ENCODE data around the gene PDE5A.

PDE5A gene

GRCh38 chr4:119628281-119629141 is at the start of gene PDE5A:
TSS of gene PDE5A (minus strand) at chr4:119628804. CDS start at chr4:119628671, 133 bp downstream.
- Histone ChIP-seq H3K36me3 (ENCODE audit: control insufficient read depth, low read depth, low read length) (no peaks in the 10 kb centered on the region), H3K27me3 (ENCODE audit: control insufficient read depth, insufficient read depth, low read length) (peaks cover 19% of the 10 kb centered on the region), H3K9ac (ENCODE audit: low read length) (peak within 1 kb of the TSS; percentile 85), H3K4me1 (ENCODE audit: control insufficient read depth, low read depth, low read length) (peaks cover 11% of the 10 kb centered on the region), H3K4me3 (ENCODE audit: low read length) (peak within 1 kb of the TSS; percentile 96), H3K27ac (ENCODE audit: low read length) (no peak within 1 kb of the TSS), H3K9me3 (ENCODE audit: control insufficient read depth, low read depth, low read length) (no peaks in the 10 kb centered on the region)

DNA sequence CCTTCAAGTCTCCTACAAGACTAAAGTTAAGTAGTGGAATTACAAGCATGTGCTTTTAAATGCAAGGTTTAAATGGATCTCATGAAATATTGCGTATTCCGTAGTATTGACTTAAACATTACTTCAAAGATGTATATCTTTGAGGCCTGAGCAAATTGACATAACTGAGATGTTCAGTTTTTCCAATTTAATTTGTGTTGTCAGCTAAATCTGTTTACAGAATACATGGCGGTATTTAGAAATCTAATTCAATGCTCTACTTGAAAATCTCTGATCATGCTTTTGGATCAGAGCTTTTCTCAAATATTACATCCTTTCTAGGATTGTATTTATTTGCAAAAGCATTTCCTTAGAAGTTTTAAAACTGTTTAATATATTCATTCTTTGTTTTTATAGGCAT is 47.5 kb upstream of the PDE5A start:
- Histone ChIP-seq H3K9me3 (ENCODE audit: control insufficient read depth, low read depth, low read length) (no peaks in the 10 kb centered on the region), H3K36me3 (ENCODE audit: control insufficient read depth, low read depth, low read length) (no peaks in the 10 kb centered on the region), H3K4me3 (ENCODE audit: low read length) (no peak overlapping the region), H3K9ac (ENCODE audit: low read length) (no peak overlapping the region), H3K27ac (ENCODE audit: low read length) (no peak overlapping the region), H3K4me1 (ENCODE audit: control insufficient read depth, low read depth, low read length) (peaks cover 19% of the 10 kb centered on the region), H3K27me3 (ENCODE audit: control insufficient read depth, insufficient read depth, low read length) (no peaks in the 10 kb centered on the region)

DNA sequence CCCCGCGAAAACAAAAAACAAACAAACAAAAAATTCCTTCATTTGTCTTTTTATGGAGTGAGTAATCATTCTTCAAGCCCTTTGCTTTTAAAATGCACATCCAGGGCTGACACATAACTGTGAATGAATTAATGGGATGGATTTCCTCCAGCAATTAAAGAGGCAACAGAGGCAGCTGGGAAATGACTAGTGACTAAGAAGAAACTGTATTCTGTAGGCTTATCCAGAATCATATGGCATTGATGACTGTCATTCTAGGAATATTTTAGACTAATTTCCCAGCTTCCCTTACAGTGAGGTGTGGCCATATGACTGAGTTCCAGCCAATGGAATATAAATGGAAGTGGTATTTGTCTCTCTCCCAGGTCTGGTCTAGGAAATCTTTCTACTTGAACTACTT is 46.8 kb upstream of the PDE5A start:
- Histone ChIP-seq H3K9me3 (ENCODE audit: control insufficient read depth, low read depth, low read length) (no peaks in the 10 kb centered on the region), H3K27ac (ENCODE audit: low read length) (no peak overlapping the region), H3K4me3 (ENCODE audit: low read length) (no peak overlapping the region), H3K9ac (ENCODE audit: low read length) (no peak overlapping the region), H3K36me3 (ENCODE audit: control insufficient read depth, low read depth, low read length) (no peaks in the 10 kb centered on the region), H3K27me3 (ENCODE audit: control insufficient read depth, insufficient read depth, low read length) (no peaks in the 10 kb centered on the region), H3K4me1 (ENCODE audit: control insufficient read depth, low read depth, low read length) (peaks cover 19% of the 10 kb centered on the region)

DNA sequence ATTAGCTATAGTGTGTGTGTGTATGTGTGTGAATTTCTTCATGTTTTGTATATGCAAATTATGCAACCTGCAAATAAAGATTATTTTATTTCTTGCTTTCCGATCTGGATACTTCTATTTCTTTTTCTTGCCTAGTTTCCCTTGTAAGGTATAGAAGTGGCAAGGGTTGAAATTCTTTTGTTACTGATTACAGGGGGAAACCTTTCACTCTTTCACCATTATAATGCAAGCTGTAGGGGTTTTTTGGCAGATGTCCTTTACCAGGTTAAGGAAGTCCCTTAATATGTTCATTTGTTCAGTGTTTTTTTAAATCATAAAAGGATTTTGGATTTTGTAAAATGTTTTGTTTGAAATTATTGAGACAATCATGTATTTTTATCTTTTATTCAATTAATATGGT is 44.3 kb upstream of the PDE5A start:
- Histone ChIP-seq H3K27ac (ENCODE audit: low read length) (no peak overlapping the region), H3K27me3 (ENCODE audit: control insufficient read depth, insufficient read depth, low read length) (no peaks in the 10 kb centered on the region), H3K36me3 (ENCODE audit: control insufficient read depth, low read depth, low read length) (no peaks in the 10 kb centered on the region), H3K4me3 (ENCODE audit: low read length) (no peak overlapping the region), H3K9ac (ENCODE audit: low read length) (no peak overlapping the region), H3K4me1 (ENCODE audit: control insufficient read depth, low read depth, low read length) (peaks cover 26% of the 10 kb centered on the region), H3K9me3 (ENCODE audit: control insufficient read depth, low read depth, low read length) (no peaks in the 10 kb centered on the region)

DNA sequence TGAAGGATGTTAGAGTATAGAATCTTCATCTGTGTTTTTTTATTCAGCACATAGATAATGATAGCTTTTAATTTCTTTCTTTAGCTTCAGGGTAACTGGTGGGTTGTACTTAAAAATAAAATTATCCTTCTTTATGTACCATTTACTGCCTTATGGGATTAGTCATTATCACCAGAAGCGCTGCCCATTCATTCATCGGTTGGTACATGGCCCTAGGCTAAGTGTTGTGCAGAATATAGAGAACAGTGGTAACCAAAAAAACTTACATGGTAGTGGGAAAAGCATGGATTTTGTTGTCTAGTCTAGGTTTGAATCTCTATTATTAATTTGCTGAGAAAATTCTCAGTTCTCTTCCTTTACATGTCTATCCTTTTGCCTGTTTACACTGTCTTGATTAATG is 43.5 kb upstream of the PDE5A start:
- no peak overlapping the region for H3K9ac ChIP-seq (ENCODE audit: low read length)
- H3K27me3 ChIP-seq (ENCODE audit: control insufficient read depth, insufficient read depth, low read length), result no peaks in the 10 kb centered on the region
- H3K27ac ChIP-seq (ENCODE audit: low read length), result no peak overlapping the region
- no peaks in the 10 kb centered on the region for H3K9me3 ChIP-seq (ENCODE audit: control insufficient read depth, low read depth, low read length)
- no peaks in the 10 kb centered on the region for H3K36me3 ChIP-seq (ENCODE audit: control insufficient read depth, low read depth, low read length)
- no peak overlapping the region for H3K4me3 ChIP-seq (ENCODE audit: low read length)
- H3K4me1 ChIP-seq (ENCODE audit: control insufficient read depth, low read depth, low read length), result peaks cover 30% of the 10 kb centered on the region

- Histone ChIP-seq H3K36me3 (ENCODE audit: control insufficient read depth, low read depth, low read length) (no peaks in the 10 kb centered on the region), H3K27ac (ENCODE audit: low read length) (no peak overlapping the region), H3K9ac (ENCODE audit: low read length) (no peak overlapping the region), H3K4me3 (ENCODE audit: low read length) (no peak overlapping the region), H3K9me3 (ENCODE audit: control insufficient read depth, low read depth, low read length) (no peaks in the 10 kb centered on the region), H3K27me3 (ENCODE audit: control insufficient read depth, insufficient read depth, low read length) (no peaks in the 10 kb centered on the region), H3K4me1 (ENCODE audit: control insufficient read depth, low read depth, low read length) (peaks cover 30% of the 10 kb centered on the region)
Observed at GRCh38 chr4:119671205-119671604, 42.6 kb upstream of the PDE5A start.

- Histone ChIP-seq H3K9ac (ENCODE audit: low read length) (no peak overlapping the region), H3K36me3 (ENCODE audit: control insufficient read depth, low read depth, low read length) (no peaks in the 10 kb centered on the region), H3K27me3 (ENCODE audit: control insufficient read depth, insufficient read depth, low read length) (no peaks in the 10 kb centered on the region), H3K9me3 (ENCODE audit: control insufficient read depth, low read depth, low read length) (no peaks in the 10 kb centered on the region), H3K4me1 (ENCODE audit: control insufficient read depth, low read depth, low read length) (peaks cover 25% of the 10 kb centered on the region), H3K4me3 (ENCODE audit: low read length) (no peak overlapping the region), H3K27ac (ENCODE audit: low read length) (no peak overlapping the region)
Observed at GRCh38 chr4:119667802-119668201, 39.2 kb upstream of the PDE5A start.

DNA sequence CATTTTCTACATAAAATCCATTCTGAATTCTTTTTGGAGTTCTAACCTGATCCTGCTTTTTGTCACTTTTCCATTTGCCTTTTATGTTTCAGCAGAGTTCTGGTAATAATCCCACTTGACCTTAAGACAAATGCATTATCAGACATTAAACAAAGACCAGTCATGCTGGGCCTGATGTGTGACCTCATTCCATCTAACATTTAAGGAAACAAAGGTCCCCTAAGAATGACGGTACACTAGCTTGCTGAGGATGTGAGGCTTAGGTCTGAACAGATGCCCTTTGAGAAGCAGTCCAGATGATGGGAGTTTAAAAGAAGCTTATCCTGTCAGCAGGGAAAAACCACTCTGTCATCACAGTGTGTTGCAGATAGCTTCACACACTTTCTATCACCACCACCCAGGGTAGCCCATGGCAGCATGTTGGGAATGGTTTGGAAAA is 38.1 kb upstream of the PDE5A start:
- no peaks in the 10 kb centered on the region for H3K9me3 ChIP-seq (ENCODE audit: control insufficient read depth, low read depth, low read length)
- H3K9ac ChIP-seq (ENCODE audit: low read length), result no peak overlapping the region
- no peak overlapping the region for H3K4me3 ChIP-seq (ENCODE audit: low read length)
- H3K27ac ChIP-seq (ENCODE audit: low read length), result no peak overlapping the region
- H3K27me3 ChIP-seq (ENCODE audit: control insufficient read depth, insufficient read depth, low read length), result no peaks in the 10 kb centered on the region
- no peaks in the 10 kb centered on the region for H3K36me3 ChIP-seq (ENCODE audit: control insufficient read depth, low read depth, low read length)
- peaks cover 18% of the 10 kb centered on the region for H3K4me1 ChIP-seq (ENCODE audit: control insufficient read depth, low read depth, low read length)

- Histone ChIP-seq H3K4me1 (ENCODE audit: control insufficient read depth, low read depth, low read length) (peaks cover 14% of the 10 kb centered on the region), H3K9me3 (ENCODE audit: control insufficient read depth, low read depth, low read length) (no peaks in the 10 kb centered on the region), H3K4me3 (ENCODE audit: low read length) (no peak overlapping the region), H3K27me3 (ENCODE audit: control insufficient read depth, insufficient read depth, low read length) (no peaks in the 10 kb centered on the region), H3K9ac (ENCODE audit: low read length) (no peak overlapping the region), H3K36me3 (ENCODE audit: control insufficient read depth, low read depth, low read length) (no peaks in the 10 kb centered on the region), H3K27ac (ENCODE audit: low read length) (no peak overlapping the region)
Observed at GRCh38 chr4:119665752-119666151, 37.1 kb upstream of the PDE5A start.

- H3K36me3 ChIP-seq (ENCODE audit: control insufficient read depth, low read depth, low read length), result no peaks in the 10 kb centered on the region
- H3K9me3 ChIP-seq (ENCODE audit: control insufficient read depth, low read depth, low read length), result no peaks in the 10 kb centered on the region
- no peak overlapping the region for H3K27ac ChIP-seq (ENCODE audit: low read length)
- H3K27me3 ChIP-seq (ENCODE audit: control insufficient read depth, insufficient read depth, low read length), result no peaks in the 10 kb centered on the region
- no peak overlapping the region for H3K9ac ChIP-seq (ENCODE audit: low read length)
- H3K4me3 ChIP-seq (ENCODE audit: low read length), result no peak overlapping the region
- peaks cover 14% of the 10 kb centered on the region for H3K4me1 ChIP-seq (ENCODE audit: control insufficient read depth, low read depth, low read length)
Observed at GRCh38 chr4:119664168-119664907, 35.7 kb upstream of the PDE5A start.

GRCh38 chr4:119663160-119663788 is 34.7 kb upstream of the PDE5A start:
- no peak overlapping the region for H3K9ac ChIP-seq (ENCODE audit: low read length)
- no peaks in the 10 kb centered on the region for H3K36me3 ChIP-seq (ENCODE audit: control insufficient read depth, low read depth, low read length)
- H3K27ac ChIP-seq (ENCODE audit: low read length), result no peak overlapping the region
- H3K27me3 ChIP-seq (ENCODE audit: control insufficient read depth, insufficient read depth, low read length), result no peaks in the 10 kb centered on the region
- no peaks in the 10 kb centered on the region for H3K9me3 ChIP-seq (ENCODE audit: control insufficient read depth, low read depth, low read length)
- H3K4me3 ChIP-seq (ENCODE audit: low read length), result no peak overlapping the region
- peaks cover 10% of the 10 kb centered on the region for H3K4me1 ChIP-seq (ENCODE audit: control insufficient read depth, low read depth, low read length)
